ENCODE data around the gene NUBP1. TPM values are rescaled to one million over a fixed set of nuclear protein-coding genes. Genes with fewer than 3 reads are reported as not detected.
"Not testable (repeated sequence)": the region's sequence is repeated elsewhere in the genome, so short reads cannot be mapped to it uniquely, and the experiment has no call there.

Gene NUBP1
- total RNA-seq, result 21.1 and 27.6 TPM in 2 replicates

- peak; percentile 99 for DNase-seq (ENCODE audit: low read depth in 2 of 2)
Observed at GRCh38 chr16:10743610-10744369, at the start of gene NUBP1. Gene NUBP1, plus strand, starts transcription at chr16:10743842. Its CDS starts 22 bp downstream, at chr16:10743864.

- no peak for DNase-seq (ENCODE audit: low read depth in 2 of 2)
Observed at GRCh38 chr16:10693889-10694288, 49.8 kb upstream of the NUBP1 start.

GRCh38 chr16:10694306-10694705, 49.3 kb upstream of the NUBP1 start:
- no peak for DNase-seq (ENCODE audit: low read depth in 2 of 2)

GRCh38 chr16:10694830-10695229, 48.8 kb upstream of the NUBP1 start, which contains the start of gene TEKT5:
Gene TEKT5, minus strand, starts transcription at chr16:10694930. Its CDS starts 57 bp downstream, at chr16:10694873.
- no peak for DNase-seq (ENCODE audit: low read depth in 2 of 2)

GRCh38 chr16:10699756-10700155, 43.9 kb upstream of the NUBP1 start:
- no peak for DNase-seq (ENCODE audit: low read depth in 2 of 2)

- no peak for DNase-seq (ENCODE audit: low read depth in 2 of 2)
Observed at GRCh38 chr16:10708969-10709368, 34.7 kb upstream of the NUBP1 start.

- no peak for DNase-seq (ENCODE audit: low read depth in 2 of 2)
Observed at GRCh38 chr16:10728003-10728887, 15.4 kb upstream of the NUBP1 start.

GRCh38 chr16:10729104-10730048, 14.3 kb upstream of the NUBP1 start:
- DNase-seq (ENCODE audit: low read depth in 2 of 2), result peak in 1 of 2 donors; percentile 15

- DNase-seq (ENCODE audit: low read depth in 2 of 2), result no peak
Observed at GRCh38 chr16:10731790-10732189, 11.9 kb upstream of the NUBP1 start.

GRCh38 chr16:10737068-10737625, 6.5 kb upstream of the NUBP1 start:
- DNase-seq (ENCODE audit: low read depth in 2 of 2), result peak; percentile 61 to 79

- peak; percentile 69 to 82 for DNase-seq (ENCODE audit: low read depth in 2 of 2)
Observed at GRCh38 chr16:10738231-10739077, 5.2 kb upstream of the NUBP1 start.

GRCh38 chr16:10740000-10740844, 3.4 kb upstream of the NUBP1 start:
- DNase-seq (ENCODE audit: low read depth in 2 of 2), result no peak

GRCh38 chr16:10740845-10741208, 2.8 kb upstream of the NUBP1 start:
- no peak for DNase-seq (ENCODE audit: low read depth in 2 of 2)

GRCh38 chr16:10741249-10741648, 2.4 kb upstream of the NUBP1 start:
- not testable (repeated sequence) for DNase-seq (ENCODE audit: low read depth in 2 of 2)

- peak in 1 of 2 donors; percentile 56 for DNase-seq (ENCODE audit: low read depth in 2 of 2)
Observed at GRCh38 chr16:10741844-10742243, 1.8 kb upstream of the NUBP1 start.

GRCh38 chr16:10743227-10743609, 424 bp upstream of the NUBP1 start:
- no peak for DNase-seq (ENCODE audit: low read depth in 2 of 2)

- no peak for DNase-seq (ENCODE audit: low read depth in 2 of 2)
Observed at GRCh38 chr16:10744370-10745030, 858 bp downstream of the NUBP1 start.

- DNase-seq (ENCODE audit: low read depth in 2 of 2), result no peak
Observed at GRCh38 chr16:10745841-10746240, 2.2 kb downstream of the NUBP1 start.

- no peak for DNase-seq (ENCODE audit: low read depth in 2 of 2)
Observed at GRCh38 chr16:10750793-10751192, 7.2 kb downstream of the NUBP1 start.

All from lung microvascular endothelial cell (primary cell).